Raji (cell line): ENCODE data around the gene FANCG.

Experiments
- POLR2A ChIP-seq: IDR thresholded peaks from 2 replicates; pipeline ENCODE4 v1.6.1; 2011; ENCODE audit warnings: low read depth, low read length, control low read depth; ENCODE audit not compliant: insufficient read depth

The FANCG gene

GRCh38 chr9:35054871-35055644 lies 24.7 kb downstream of the FANCG start:
- TF ChIP-seq POLR2A = no peak

- TF ChIP-seq POLR2A = no peak
These were observed 25.4 kb downstream of the FANCG start for GRCh38 chr9:35054185-35054835.

- no peak for TF ChIP-seq POLR2A
These were observed 28.4 kb downstream of the FANCG start for GRCh38 chr9:35051069-35051967.

DNA sequence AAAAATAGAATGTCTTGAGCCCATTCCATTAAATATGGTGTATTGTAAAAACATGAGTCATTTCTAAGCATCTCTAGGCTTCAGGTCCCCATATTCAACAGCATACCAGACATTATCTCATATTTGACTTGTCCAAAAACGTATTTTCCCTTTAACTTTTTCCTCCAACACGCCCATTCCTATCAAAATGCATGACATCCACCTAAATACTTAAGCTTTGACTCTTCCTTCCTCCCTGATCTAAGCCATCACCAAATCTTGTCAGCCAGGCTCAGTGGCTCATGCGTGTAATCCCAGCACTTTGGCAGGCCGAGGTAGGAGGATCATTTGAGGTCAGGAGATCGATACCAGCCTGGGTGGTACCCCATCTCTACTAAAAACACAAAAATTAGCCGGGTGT lies 31.2 kb downstream of the FANCG start:
- no peak for TF ChIP-seq POLR2A

DNA sequence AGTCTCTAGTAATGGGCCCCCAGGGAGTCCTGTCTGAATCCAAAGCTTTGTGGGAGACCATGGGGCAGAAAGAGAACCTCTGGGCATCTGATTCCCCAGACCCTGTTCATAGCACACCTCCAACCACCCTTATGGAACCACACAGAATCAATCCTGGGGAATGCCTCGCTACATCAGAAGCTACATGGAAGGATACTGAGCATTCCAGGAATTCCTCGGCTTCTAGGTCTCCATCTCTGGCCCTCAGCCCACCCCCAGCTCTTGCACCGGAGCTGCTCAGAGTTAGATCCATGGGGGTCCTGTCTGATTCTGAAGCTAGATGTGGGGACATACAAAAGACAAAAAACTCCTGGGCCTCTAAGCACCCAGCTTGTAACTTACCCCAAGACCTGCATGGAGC lies 35.7 kb downstream of the FANCG start:
- no peak for TF ChIP-seq POLR2A

- no peak for TF ChIP-seq POLR2A
These were observed 36.7 kb downstream of the FANCG start for GRCh38 chr9:35042891-35043545.

DNA sequence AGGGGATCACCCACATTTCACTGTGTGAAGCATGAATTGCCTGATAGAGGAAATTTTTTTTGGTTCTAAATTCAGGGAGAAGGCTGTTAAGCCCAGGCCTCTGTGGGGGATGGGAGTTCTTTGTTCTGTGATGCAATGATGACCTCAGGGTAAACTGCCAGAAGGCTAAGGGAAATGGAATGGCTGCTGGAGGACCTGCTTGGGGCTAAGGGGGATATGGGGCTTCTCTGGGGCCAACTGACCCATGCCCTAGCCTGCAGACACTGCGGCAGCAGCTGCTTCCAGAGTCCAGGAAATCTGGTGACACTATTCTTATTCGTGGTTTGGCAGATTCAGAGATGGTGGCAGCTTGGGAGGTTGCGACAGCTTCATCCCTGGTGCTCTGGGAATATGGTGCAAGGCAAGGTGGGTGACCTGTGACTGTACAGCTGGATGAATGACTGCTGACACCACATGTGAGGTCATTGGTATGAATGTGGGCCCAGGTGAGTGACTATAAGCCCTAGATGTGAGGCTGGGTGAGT lies 37.6 kb downstream of the FANCG start:
- TF ChIP-seq POLR2A = no peak

GRCh38 chr9:35035851-35036701 lies 43.7 kb downstream of the FANCG start:
- TF ChIP-seq POLR2A = no peak

- no peak for TF ChIP-seq POLR2A
These were observed 46.6 kb downstream of the FANCG start for GRCh38 chr9:35033101-35033500.

DNA sequence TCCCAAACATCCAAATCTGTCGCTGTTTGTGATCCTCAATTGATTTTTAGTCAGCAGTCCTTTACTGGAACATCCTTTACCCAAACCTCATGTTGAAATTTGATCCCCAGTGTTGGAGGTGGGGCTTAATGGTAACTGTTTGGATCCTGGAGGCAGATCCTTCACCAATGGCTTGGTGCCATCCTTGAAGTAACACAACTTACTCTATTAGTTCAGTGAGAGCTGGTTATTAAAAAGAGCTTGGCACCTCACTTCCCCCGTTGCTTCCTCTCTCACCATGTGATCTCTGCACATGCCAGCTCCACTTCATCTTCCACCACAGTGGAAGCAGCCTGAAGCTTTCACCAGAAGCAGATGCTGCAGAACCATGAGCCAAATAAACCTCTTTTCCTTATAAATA lies 49.9 kb downstream of the FANCG start:
- no peak for TF ChIP-seq POLR2A

DNA sequence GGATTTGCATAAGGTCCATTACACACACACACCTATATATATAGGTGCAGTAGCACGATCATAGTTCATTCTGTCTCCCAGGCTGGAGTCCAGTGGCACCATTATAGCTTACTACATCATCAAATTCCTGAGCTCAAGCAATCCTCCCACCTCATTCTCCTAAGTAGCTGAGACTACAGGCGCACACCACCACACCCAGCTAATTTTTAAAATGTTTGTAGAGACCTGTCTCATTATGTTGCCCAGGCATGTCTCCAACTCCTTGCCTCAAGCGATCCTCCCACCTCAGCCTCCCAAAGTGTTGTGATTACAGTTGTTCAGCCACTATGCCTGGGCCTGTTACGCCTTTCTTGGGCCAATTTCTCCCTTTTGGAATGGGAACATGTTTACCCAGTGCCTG lies 50.5 kb downstream of the FANCG start:
- no peak for TF ChIP-seq POLR2A

- no peak for TF ChIP-seq POLR2A
These were observed 51.4 kb downstream of the FANCG start for GRCh38 chr9:35028341-35028740.

GRCh38 chr9:35027860-35028259 lies 51.9 kb downstream of the FANCG start:
- TF ChIP-seq POLR2A = no peak

GRCh38 chr9:35027374-35027773 lies 52.4 kb downstream of the FANCG start:
- TF ChIP-seq POLR2A = no peak
